ENCODE data around the gene CEBPZOS.

- TF ChIP-seq, protein P1, sequence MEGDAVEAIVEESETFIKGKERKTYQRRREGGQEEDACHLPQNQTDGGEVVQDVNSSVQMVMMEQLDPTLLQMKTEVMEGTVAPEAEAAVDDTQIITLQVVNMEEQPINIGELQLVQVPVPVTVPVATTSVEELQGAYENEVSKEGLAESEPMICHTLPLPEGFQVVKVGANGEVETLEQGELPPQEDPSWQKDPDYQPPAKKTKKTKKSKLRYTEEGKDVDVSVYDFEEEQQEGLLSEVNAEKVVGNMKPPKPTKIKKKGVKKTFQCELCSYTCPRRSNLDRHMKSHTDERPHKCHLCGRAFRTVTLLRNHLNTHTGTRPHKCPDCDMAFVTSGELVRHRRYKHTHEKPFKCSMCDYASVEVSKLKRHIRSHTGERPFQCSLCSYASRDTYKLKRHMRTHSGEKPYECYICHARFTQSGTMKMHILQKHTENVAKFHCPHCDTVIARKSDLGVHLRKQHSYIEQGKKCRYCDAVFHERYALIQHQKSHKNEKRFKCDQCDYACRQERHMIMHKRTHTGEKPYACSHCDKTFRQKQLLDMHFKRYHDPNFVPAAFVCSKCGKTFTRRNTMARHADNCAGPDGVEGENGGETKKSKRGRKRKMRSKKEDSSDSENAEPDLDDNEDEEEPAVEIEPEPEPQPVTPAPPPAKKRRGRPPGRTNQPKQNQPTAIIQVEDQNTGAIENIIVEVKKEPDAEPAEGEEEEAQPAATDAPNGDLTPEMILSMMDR (IDR thresholded peaks at IDR 0.05) = no peak
- TF ChIP-seq EP300 (IDR thresholded peaks at IDR 0.05) = no peak
Observed at GRCh38 chr2:37181726-37182684, 14.3 kb upstream of the CEBPZOS start.

Data from stomach (tissue), 4 donors.